GM12891 (cell line): Measurements from ENCODE around the gene CDK19.

Experiments used
- POLR2A ChIP-seq: IDR thresholded peaks from 2 replicates; pipeline ENCODE4 v1.6.1; 2011; ENCODE audit warnings: low read depth, low read length, control low read depth
- POLR2AphosphoS5 ChIP-seq: IDR thresholded peaks from 2 replicates; pipeline ENCODE4 v1.6.1; 2011; ENCODE audit warnings: low read depth, low read length, control low read depth
- POU2F2 ChIP-seq: IDR thresholded peaks from 2 replicates; pipeline ENCODE4 v1.6.1; 2011; ENCODE audit warnings: low read depth, mild to moderate bottlenecking, control low read depth, low read length, moderate library complexity
- TAF1 ChIP-seq: IDR thresholded peaks from 2 replicates; pipeline ENCODE4 v1.6.1; 2011; ENCODE audit warnings: low read depth, low read length, control low read depth

DNA sequence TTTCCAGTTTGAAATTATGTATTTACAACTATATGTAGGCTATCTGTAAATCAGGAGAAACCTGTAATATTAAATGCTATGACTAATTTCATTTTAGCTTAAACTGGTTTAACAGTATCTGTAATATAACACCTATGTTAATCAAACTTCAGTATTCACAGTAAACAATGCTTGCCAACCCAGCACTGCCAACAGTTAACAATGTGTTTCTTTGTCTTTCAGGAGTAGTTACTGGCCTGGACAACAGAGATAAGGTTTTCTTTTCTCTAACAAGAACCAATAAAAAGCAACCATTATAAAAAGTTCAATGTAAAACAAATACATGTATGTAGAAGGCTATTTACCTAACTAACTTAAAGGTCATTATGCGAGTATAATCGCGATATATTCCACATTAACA, 158.8 kb downstream of the CDK19 start:
- no peak for TF ChIP-seq POLR2AphosphoS5
- TF ChIP-seq POLR2A = no peak
- TF ChIP-seq POU2F2 = no peak
- TF ChIP-seq TAF1 = no peak
